ENCODE results near the gene CFAP45. TPM values are rescaled to one million over a fixed set of nuclear protein-coding genes. Genes with fewer than 3 reads are reported as not detected.

The CFAP45 gene
- polyA plus RNA-seq, 2 of the 4 experiments (the other 2 are of a cell fraction), result 0.67 to 0.89 TPM

- ATAC-seq (no peak), FAIRE-seq (no peak), DNase-seq (ENCODE audit: low read depth in 1 of 2, low spot score in 1 of 2) (no peak)
- no peak within 1 kb of the TSS for H3K27ac ChIP-seq
- H3K9me3 ChIP-seq, result no peaks in the 10 kb centered on the region
- H3K4me2 ChIP-seq, result no peak within 1 kb of the TSS
- ChIA-PET POLR2A (no interaction called here), CTCF (interaction anchor here (1.1 to 8.9 kb wide), 4 partner anchors 28 to 67 kb away, joined by 3 to 55 read pairs (median 4); no protein-coding TSS in a partner anchor)
- TF ChIP-seq USF2 (IDR thresholded peaks at IDR 0.05), result no peak
- no peak for TF ChIP-seq HES2 (IDR thresholded peaks at IDR 0.05)
- TF ChIP-seq EHF (CRISPR knock-in tag; IDR thresholded peaks at IDR 0.05), result no peak
- TF ChIP-seq POLR2AphosphoS2 (conservative IDR thresholded peaks at IDR 0.05; ENCODE audit: low read length), result no peak
- TF ChIP-seq ELK1 (IDR thresholded peaks at IDR 0.05; ENCODE audit: low read depth, low read length), result no peak
- no peak for TF ChIP-seq SMC3 (IDR thresholded peaks at IDR 0.05)
- no peak for TF ChIP-seq FOXS1 (CRISPR knock-in tag; IDR thresholded peaks at IDR 0.05)
- no peak for TF ChIP-seq RCOR1 (IDR thresholded peaks at IDR 0.05; ENCODE audit: low read depth, low read length)
- no peak for TF ChIP-seq MAZ (IDR thresholded peaks at IDR 0.05; ENCODE audit: borderline replicate concordance, low read depth, low read length)
- TF ChIP-seq CTCF (IDR thresholded peaks at IDR 0.05), result no peak
- TF ChIP-seq, protein P1, sequence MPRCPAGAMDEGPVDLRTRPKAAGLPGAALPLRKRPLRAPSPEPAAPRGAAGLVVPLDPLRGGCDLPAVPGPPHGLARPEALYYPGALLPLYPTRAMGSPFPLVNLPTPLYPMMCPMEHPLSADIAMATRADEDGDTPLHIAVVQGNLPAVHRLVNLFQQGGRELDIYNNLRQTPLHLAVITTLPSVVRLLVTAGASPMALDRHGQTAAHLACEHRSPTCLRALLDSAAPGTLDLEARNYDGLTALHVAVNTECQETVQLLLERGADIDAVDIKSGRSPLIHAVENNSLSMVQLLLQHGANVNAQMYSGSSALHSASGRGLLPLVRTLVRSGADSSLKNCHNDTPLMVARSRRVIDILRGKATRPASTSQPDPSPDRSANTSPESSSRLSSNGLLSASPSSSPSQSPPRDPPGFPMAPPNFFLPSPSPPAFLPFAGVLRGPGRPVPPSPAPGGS (IDR thresholded peaks at IDR 0.05), result no peak
- TF ChIP-seq, protein P2, sequence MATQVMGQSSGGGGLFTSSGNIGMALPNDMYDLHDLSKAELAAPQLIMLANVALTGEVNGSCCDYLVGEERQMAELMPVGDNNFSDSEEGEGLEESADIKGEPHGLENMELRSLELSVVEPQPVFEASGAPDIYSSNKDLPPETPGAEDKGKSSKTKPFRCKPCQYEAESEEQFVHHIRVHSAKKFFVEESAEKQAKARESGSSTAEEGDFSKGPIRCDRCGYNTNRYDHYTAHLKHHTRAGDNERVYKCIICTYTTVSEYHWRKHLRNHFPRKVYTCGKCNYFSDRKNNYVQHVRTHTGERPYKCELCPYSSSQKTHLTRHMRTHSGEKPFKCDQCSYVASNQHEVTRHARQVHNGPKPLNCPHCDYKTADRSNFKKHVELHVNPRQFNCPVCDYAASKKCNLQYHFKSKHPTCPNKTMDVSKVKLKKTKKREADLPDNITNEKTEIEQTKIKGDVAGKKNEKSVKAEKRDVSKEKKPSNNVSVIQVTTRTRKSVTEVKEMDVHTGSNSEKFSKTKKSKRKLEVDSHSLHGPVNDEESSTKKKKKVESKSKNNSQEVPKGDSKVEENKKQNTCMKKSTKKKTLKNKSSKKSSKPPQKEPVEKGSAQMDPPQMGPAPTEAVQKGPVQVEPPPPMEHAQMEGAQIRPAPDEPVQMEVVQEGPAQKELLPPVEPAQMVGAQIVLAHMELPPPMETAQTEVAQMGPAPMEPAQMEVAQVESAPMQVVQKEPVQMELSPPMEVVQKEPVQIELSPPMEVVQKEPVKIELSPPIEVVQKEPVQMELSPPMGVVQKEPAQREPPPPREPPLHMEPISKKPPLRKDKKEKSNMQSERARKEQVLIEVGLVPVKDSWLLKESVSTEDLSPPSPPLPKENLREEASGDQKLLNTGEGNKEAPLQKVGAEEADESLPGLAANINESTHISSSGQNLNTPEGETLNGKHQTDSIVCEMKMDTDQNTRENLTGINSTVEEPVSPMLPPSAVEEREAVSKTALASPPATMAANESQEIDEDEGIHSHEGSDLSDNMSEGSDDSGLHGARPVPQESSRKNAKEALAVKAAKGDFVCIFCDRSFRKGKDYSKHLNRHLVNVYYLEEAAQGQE (IDR thresholded peaks at IDR 0.05), result no peak
- TF ChIP-seq E2F6 (IDR thresholded peaks at IDR 0.05; ENCODE audit: borderline replicate concordance, low read depth), result no peak
- TF ChIP-seq EHMT2 (IDR thresholded peaks at IDR 0.05; ENCODE audit: low read depth), result no peak
- TF ChIP-seq CHD2 (IDR thresholded peaks at IDR 0.05; ENCODE audit: low read length, partially characterized antibody), result no peak
- no peak for TF ChIP-seq NFE2L2 (conservative IDR thresholded peaks at IDR 0.05; ENCODE audit: low read length)
- TF ChIP-seq, protein P3, sequence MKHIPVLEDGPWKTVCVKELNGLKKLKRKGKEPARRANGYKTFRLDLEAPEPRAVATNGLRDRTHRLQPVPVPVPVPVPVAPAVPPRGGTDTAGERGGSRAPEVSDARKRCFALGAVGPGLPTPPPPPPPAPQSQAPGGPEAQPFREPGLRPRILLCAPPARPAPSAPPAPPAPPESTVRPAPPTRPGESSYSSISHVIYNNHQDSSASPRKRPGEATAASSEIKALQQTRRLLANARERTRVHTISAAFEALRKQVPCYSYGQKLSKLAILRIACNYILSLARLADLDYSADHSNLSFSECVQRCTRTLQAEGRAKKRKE (CRISPR knock-in tag; IDR thresholded peaks at IDR 0.05; ENCODE audit: low read depth), result no peak
- no peak within 1 kb of the TSS for H3K4me3 ChIP-seq
- H3K4me1 ChIP-seq, result no peaks in the 10 kb centered on the region
- WGBS (ENCODE audit: missing lambda C conversion rate), result 63% methylated on average over 11 of the region's 11 CpGs
Observed at GRCh38 chr1:159826441-159827101, 73.4 kb downstream of the CFAP45 start, which contains the start of gene SLAMF8. Gene SLAMF8 (plus strand): TSS chr1:159826873. CDS start chr1:159826899, 26 bp downstream.
